Bronchial epithelial cell (primary cell): ENCODE data around the gene RGS5. TPM values are rescaled to one million over a fixed set of nuclear protein-coding genes. Genes with fewer than 3 reads are reported as not detected.

Source experiments
- DNase-seq: peaks from one replicate; pipeline ENCODE4 v3.0.0-alpha.2; 2010; ENCODE audit warnings: low read depth
- FAIRE-seq: peaks from 2 replicates; lab custom pipeline; 2011; peaks lifted over from hg19 to GRCh38; lab: Jason Lieb, UNC
- H3K27me3 ChIP-seq: 2 replicates; pipeline ENCODE4 v1.5.1; 2011; ENCODE audit warnings: low read length; ENCODE audit not compliant: control insufficient read depth, insufficient read depth
- H3K36me3 ChIP-seq: 2 replicates; pipeline ENCODE4 v1.5.1; 2011; ENCODE audit warnings: low read length; ENCODE audit not compliant: control insufficient read depth, insufficient read depth
- H3K4me3 ChIP-seq: 2 replicates; pipeline ENCODE4 v1.5.1; 2011; ENCODE audit warnings: mild to moderate bottlenecking, low read depth, low read length, control low read depth
- total RNA-seq: library from RNA; depleted of rRNA; stranded (reverse); fragments of >200 nt; gene quantifications from 2 replicates; pipeline ENCODE4 v1.2.1, GENCODE V29; 2014
- TF ChIP-seq, protein P1 (sequence below): IDR thresholded peaks from 2 replicates; pipeline ENCODE4 v1.5.1; 2011; ENCODE audit warnings: mild to moderate bottlenecking, moderate library complexity, low read length, control low read depth, inconsistent platforms; ENCODE audit not compliant: insufficient read depth, severe bottlenecking

Gene RGS5
- total RNA-seq, 1 donor from 2014 or later, result 3.9 TPM

DNA sequence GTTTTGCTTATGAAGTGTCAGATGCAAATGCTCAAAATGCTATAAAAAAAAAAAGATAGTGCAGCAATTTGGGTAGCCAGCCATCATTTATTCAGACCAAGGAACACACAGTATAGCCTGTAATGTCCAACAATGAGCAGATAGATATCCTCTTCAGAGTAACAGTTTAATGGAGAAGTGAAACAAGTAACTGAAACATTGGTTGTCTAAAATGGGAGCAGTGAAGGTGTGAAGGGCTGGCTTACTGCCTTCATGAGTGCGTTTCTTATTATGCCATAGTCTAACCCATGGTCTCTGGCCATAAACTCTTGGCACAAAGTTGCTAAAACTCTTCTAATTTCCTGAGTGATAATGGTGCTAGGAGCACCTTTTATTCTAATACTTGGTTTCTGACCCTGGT, 11.4 kb downstream of the RGS5 start:
- no peak for FAIRE-seq
- Histone ChIP-seq H3K36me3 (no peaks in the 10 kb centered on the region), H3K27me3 (no peaks in the 10 kb centered on the region), H3K4me3 (no peak overlapping the region)
- DNase-seq, result no peak
- TF ChIP-seq, protein P1, sequence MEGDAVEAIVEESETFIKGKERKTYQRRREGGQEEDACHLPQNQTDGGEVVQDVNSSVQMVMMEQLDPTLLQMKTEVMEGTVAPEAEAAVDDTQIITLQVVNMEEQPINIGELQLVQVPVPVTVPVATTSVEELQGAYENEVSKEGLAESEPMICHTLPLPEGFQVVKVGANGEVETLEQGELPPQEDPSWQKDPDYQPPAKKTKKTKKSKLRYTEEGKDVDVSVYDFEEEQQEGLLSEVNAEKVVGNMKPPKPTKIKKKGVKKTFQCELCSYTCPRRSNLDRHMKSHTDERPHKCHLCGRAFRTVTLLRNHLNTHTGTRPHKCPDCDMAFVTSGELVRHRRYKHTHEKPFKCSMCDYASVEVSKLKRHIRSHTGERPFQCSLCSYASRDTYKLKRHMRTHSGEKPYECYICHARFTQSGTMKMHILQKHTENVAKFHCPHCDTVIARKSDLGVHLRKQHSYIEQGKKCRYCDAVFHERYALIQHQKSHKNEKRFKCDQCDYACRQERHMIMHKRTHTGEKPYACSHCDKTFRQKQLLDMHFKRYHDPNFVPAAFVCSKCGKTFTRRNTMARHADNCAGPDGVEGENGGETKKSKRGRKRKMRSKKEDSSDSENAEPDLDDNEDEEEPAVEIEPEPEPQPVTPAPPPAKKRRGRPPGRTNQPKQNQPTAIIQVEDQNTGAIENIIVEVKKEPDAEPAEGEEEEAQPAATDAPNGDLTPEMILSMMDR, result no peak

DNA sequence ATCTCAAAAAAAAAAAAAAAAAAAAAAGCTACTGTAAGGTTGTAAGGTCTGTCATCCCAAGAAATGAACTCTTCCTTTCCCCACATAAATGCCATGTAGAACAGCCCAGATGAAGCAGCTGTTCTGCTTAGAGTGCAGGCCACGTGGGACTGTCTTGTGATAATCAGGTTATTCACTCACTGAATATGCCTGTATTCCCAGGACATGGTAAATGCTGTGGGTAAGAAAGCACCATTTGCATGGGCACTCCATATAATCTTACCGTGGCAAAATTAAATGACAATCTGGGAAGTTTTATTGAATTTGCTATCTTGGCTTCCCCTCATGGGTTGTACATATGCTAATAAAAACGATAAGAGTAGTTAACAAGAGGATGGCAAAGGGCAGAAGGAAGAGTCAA, 13.8 kb downstream of the RGS5 start:
- DNase-seq (no peak), FAIRE-seq (no peak)
- Histone ChIP-seq H3K4me3 (no peak overlapping the region), H3K36me3 (no peaks in the 10 kb centered on the region), H3K27me3 (no peaks in the 10 kb centered on the region)
- TF ChIP-seq, protein P1, result no peak

DNA sequence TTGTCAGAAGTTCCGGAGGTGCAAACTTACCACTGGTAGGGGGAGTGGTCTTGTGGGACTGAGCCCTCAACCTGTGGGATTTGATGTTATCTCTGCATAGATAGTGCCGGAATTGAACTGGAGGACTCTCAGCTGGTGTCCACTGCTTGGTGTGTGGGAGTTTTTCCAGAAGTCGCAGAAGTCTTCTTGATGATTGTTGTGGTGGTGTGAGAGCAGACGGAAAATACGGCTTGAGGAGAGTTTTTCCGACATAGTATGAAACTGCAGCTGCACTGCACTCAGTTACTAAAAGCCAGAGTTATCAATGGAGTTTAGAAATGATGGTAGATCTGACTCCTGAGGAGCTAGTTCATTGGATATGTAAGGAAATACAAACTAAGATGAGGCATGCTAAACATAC, 14.9 kb downstream of the RGS5 start:
- no peaks in the 10 kb centered on the region for H3K27me3 ChIP-seq
- no peaks in the 10 kb centered on the region for H3K36me3 ChIP-seq
- TF ChIP-seq, protein P1, result no peak
- no peak overlapping the region for H3K4me3 ChIP-seq
- FAIRE-seq, result no peak
- no peak for DNase-seq

DNA sequence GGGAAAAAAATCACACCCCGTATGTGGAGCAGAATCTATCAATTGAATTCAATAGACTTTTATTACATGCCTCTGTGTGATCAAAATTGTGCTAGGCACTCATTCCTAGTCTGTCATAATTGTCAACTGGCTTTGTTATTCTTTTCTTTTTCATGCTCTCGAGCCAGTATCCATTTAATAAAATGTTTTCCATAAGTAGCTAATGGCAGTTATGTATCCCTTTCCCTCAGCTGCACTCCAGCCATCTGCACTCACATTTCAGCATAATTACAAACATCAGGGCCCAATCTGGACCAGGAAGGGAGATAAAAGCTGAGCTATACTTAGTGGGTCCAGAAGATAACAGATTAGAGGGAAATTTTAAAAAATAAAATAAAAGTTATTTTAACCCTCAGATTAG, 15.9 kb downstream of the RGS5 start:
- TF ChIP-seq, protein P1, result no peak
- Histone ChIP-seq H3K36me3 (no peaks in the 10 kb centered on the region), H3K27me3 (no peaks in the 10 kb centered on the region), H3K4me3 (no peak overlapping the region)
- DNase-seq (no peak), FAIRE-seq (no peak)

DNA sequence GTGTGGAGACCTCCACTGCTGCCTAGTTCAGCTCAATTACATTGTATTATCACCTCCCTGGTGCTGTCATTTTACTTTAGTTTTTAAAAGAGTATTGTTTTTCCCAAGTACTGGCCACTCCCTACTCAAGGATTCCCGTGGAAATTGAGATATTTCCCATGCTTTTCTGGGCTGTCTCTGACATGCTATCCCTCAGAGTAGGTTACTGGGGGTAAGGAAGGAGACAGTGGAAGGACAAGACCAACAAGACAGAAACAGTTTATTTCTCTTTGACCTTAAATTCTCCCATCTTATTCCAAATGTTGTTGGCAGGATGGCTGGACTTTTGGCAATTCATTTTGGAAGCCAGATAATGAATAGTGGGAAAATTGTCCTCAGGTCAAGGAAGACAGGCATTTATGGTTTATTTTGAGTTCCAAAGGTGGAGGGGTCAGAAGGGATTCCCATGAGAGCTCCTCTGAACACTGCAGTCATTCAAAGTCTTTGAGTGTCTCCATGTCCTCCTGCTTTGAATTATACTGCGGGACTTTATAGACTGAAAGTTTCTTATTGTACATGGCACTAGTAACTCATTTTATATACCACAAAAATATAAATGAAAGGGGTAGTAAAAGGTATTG, 20.3 kb downstream of the RGS5 start:
- DNase-seq (no peak), FAIRE-seq (no peak)
- TF ChIP-seq, protein P1, result no peak
- no peak overlapping the region for H3K4me3 ChIP-seq
- H3K36me3 ChIP-seq, result no peaks in the 10 kb centered on the region
- no peaks in the 10 kb centered on the region for H3K27me3 ChIP-seq

DNA sequence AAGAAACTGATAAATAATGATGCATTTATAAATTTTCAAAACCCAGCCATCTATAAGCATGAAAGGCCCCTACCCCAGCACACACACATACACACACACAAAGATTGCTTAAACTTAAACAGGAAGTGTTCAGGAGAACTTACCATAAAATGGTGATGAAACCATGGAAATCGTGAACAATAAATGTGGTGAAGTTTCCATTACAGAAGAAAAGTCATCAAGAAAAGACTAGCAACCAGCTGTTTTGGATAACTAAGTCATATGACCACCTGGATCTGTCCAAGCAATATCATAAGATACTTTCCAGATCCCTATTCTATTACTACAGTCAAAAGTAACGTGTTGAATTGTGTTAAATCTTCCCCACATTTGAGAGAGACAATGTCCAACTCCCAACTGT, 24.1 kb downstream of the RGS5 start:
- no peak overlapping the region for H3K4me3 ChIP-seq
- H3K27me3 ChIP-seq, result no peaks in the 10 kb centered on the region
- TF ChIP-seq, protein P1, result no peak
- FAIRE-seq, result no peak
- no peak for DNase-seq
- H3K36me3 ChIP-seq, result no peaks in the 10 kb centered on the region
